ENCODE measurements around the gene SPATA13.

SPATA13 gene

GRCh38 chr13:24153347-24153746 is 7.2 kb upstream of the SPATA13 start:
- Histone ChIP-seq H3K4me1 (ENCODE audit: control insufficient read depth in 1 of 2, insufficient read depth in 1 of 2, low read depth in 1 of 2, low read length in 1 of 2) (no peaks in the 10 kb centered on the region), H3K36me3 (no peaks in the 10 kb centered on the region), H3K4me3 (ENCODE audit: low read depth in 1 of 2, low read length in 1 of 2) (no peak overlapping the region), H3K27ac (no peak overlapping the region), H3K27me3 (peaks cover 16% of the 10 kb centered on the region), H3K9me3 (no peaks in the 10 kb centered on the region)
- TF ChIP-seq, protein P1, sequence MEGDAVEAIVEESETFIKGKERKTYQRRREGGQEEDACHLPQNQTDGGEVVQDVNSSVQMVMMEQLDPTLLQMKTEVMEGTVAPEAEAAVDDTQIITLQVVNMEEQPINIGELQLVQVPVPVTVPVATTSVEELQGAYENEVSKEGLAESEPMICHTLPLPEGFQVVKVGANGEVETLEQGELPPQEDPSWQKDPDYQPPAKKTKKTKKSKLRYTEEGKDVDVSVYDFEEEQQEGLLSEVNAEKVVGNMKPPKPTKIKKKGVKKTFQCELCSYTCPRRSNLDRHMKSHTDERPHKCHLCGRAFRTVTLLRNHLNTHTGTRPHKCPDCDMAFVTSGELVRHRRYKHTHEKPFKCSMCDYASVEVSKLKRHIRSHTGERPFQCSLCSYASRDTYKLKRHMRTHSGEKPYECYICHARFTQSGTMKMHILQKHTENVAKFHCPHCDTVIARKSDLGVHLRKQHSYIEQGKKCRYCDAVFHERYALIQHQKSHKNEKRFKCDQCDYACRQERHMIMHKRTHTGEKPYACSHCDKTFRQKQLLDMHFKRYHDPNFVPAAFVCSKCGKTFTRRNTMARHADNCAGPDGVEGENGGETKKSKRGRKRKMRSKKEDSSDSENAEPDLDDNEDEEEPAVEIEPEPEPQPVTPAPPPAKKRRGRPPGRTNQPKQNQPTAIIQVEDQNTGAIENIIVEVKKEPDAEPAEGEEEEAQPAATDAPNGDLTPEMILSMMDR (IDR thresholded peaks at IDR 0.05): no peak

DNA sequence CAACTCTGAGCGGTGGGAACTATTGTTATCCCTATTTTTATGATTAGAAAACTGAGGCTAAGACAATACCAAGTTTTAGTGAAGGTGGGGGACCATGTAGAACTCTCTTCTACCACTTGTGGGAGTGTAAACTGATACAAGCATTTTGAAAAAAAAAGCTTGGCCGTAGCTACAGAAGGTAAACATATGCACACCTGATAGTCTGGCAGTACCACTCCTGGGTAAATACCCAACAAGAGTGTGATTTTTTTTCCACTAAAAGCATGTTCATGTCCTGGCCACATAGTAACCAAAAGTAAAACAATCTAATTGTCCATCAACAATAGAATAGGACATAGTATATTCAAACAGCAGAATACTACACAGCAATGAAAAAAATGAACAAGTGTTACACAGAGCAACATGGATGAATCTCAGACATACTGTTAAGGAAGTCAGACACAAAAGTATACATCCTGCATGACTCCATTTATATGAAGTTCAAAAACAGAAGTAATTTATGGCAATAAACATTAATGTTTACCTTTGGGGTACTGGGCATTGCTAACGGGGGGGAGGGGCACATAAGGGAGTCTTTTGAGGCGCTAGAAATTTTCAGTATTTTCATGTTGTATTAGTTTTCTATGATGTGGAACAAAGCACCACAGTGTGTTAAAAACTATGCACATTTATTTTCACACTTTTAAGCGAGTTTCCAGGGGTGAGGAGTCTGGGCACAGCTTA is 6.4 kb upstream of the SPATA13 start:
- Histone ChIP-seq H3K27ac (no peak overlapping the region), H3K36me3 (no peaks in the 10 kb centered on the region), H3K9me3 (no peaks in the 10 kb centered on the region), H3K4me3 (ENCODE audit: low read depth in 1 of 2, low read length in 1 of 2) (no peak overlapping the region), H3K4me1 (ENCODE audit: control insufficient read depth in 1 of 2, insufficient read depth in 1 of 2, low read depth in 1 of 2, low read length in 1 of 2) (no peaks in the 10 kb centered on the region), H3K27me3 (peaks cover 12% of the 10 kb centered on the region)
- TF ChIP-seq, protein P1 (IDR thresholded peaks at IDR 0.05): no peak

GRCh38 chr13:24159357-24159756 is 1.2 kb upstream of the SPATA13 start:
- no peak overlapping the region for H3K27ac ChIP-seq
- H3K36me3 ChIP-seq: no peaks in the 10 kb centered on the region
- H3K4me1 ChIP-seq (ENCODE audit: control insufficient read depth in 1 of 2, insufficient read depth in 1 of 2, low read depth in 1 of 2, low read length in 1 of 2): peaks cover 13 to 17% of the 10 kb centered on the region in 2 experiments
- H3K9me3 ChIP-seq: no peaks in the 10 kb centered on the region
- TF ChIP-seq, protein P1 (IDR thresholded peaks at IDR 0.05): no peak
- H3K27me3 ChIP-seq: peaks cover 56% of the 10 kb centered on the region
- H3K4me3 ChIP-seq (ENCODE audit: low read depth in 1 of 2, low read length in 1 of 2): no peak overlapping the region

DNA sequence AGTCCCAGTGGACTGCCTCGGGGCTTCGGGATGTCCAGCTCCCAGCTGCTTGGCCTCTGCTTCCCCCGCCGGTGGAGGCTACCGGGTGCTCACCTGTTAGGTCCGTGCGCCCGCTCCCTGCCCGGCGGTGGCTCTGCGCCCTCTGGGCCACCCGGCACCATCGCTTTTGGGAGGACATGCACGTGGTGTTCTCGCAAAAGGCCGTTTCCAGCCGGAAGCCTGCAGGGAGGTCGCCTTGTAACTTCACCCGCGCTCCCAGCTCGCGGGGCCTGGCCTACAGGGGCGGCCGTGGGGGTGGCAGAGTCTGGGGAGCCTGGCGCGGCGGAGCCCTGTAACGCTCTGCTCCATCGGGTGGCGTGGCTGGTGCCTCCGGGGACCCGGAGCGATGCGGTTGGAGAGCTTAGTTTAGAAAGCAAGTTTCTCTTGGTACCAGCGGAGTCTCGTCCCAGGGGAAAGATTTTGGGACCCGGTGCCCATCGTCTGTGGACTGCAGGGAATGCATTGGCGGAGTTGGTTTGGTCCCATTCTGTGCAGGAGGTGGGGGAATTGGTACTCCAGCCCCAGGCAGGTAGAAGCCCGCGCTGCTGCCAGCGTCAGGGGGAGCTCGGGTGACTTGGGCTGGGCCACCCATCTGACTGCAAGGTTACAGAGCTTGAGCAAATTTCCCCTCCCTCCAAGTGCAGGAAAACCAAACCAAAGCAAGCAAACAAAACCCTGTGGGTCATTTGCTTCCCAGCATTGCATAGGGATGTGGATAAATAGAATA is 673 bp downstream of the SPATA13 start:
- H3K4me3 ChIP-seq (ENCODE audit: low read depth in 1 of 2, low read length in 1 of 2): peak overlapping the region; percentile 68 to 71
- H3K27me3 ChIP-seq: peaks cover 56% of the 10 kb centered on the region
- H3K4me1 ChIP-seq (ENCODE audit: control insufficient read depth in 1 of 2, insufficient read depth in 1 of 2, low read depth in 1 of 2, low read length in 1 of 2): peaks cover 13 to 17% of the 10 kb centered on the region in 2 experiments
- TF ChIP-seq, protein P1 (IDR thresholded peaks at IDR 0.05): no peak
- H3K9me3 ChIP-seq: no peaks in the 10 kb centered on the region
- H3K36me3 ChIP-seq: no peaks in the 10 kb centered on the region
- no peak overlapping the region for H3K27ac ChIP-seq

DNA sequence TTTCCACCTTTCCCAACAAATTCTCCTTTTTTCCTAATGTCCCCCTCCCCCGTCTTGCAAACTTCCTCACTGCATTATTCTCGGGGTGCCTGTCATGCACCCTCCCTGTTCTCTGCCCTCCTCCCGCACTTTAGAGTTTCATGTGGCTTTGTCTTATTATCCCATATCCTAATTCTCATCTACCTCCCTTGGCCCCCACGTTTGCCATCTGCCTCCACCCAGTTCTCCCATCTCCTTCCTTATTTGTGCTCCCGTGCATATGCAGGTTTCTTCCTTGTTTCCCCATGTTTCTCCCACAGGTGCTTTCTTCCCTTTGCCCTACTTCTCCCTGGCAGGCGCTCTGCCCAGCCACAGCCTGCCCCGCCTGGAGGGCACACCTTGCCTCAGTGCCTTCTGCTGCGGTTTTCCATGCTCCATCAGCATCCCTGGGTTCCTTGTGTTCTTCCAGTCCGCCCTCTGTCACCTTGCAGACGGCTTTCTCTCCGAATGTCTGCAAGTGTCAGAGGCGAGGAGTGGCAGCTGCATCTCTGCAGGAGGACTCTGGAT is 1.5 kb downstream of the SPATA13 start:
- no peaks in the 10 kb centered on the region for H3K9me3 ChIP-seq
- no peaks in the 10 kb centered on the region for H3K36me3 ChIP-seq
- H3K27me3 ChIP-seq: peaks cover 53% of the 10 kb centered on the region
- peaks cover 13 to 17% of the 10 kb centered on the region in 2 experiments for H3K4me1 ChIP-seq (ENCODE audit: control insufficient read depth in 1 of 2, insufficient read depth in 1 of 2, low read depth in 1 of 2, low read length in 1 of 2)
- TF ChIP-seq, protein P1 (IDR thresholded peaks at IDR 0.05): no peak
- no peak overlapping the region for H3K27ac ChIP-seq
- H3K4me3 ChIP-seq (ENCODE audit: low read depth in 1 of 2, low read length in 1 of 2): no peak overlapping the region

All from neutrophil (primary cell).